Mucosa of descending colon (tissue), 3 donors: Measurements from ENCODE around the gene NPAS3. TPM values are rescaled to one million over a fixed set of nuclear protein-coding genes. Genes with fewer than 3 reads are reported as not detected.

Experiments used
- ATAC-seq: fragments of 200-7000 bp; cut with Tn5 transposase; one replicate; pipeline ENCODE4 v1.9.1; 2020; ENCODE audit warnings: mild to moderate bottlenecking, moderate library complexity
- DNase-seq, 3 donors: peaks; one replicate each; pipeline ENCODE4 v3.0.0-alpha.2; 2020
- H3K36me3 ChIP-seq: fragments of 200-600 bp; one replicate; pipeline ENCODE4 v1.8.0; 2021; ENCODE audit warnings: low read depth, mild to moderate bottlenecking
- H3K4me1 ChIP-seq: fragments of 200-600 bp; one replicate; pipeline ENCODE4 v1.8.0; 2021; ENCODE audit warnings: low read depth, mild to moderate bottlenecking
- H3K4me3 ChIP-seq: fragments of 200-600 bp; one replicate; pipeline ENCODE4 v1.8.0; 2021; ENCODE audit warnings: mild to moderate bottlenecking
- H3K9me3 ChIP-seq: fragments of 200-600 bp; one replicate; pipeline ENCODE4 v1.8.0; 2021; ENCODE audit warnings: mild to moderate bottlenecking
- intact Hi-C, 2 donors: fragments of 100-400 bp; cut with DNase I in 1 of 2; cut with micrococcal nuclease in 1 of 2; formaldehyde crosslinking; loops; one replicate each; pipeline versions ENCODE4 v1.11.0 to v1.11.1; 2022; cut with DNase I, micrococcal nuclease
- total RNA-seq, 3 donors: library from RNA; stranded (reverse); fragmentation: NEBNext Ultra II Directional in 2 of 3; extraction: Animal tissue kit (Norgen Biotek cat#: 25700) in 2 of 3; gene quantifications; one replicate each; pipeline versions ENCODE4 v1.2.1 to v1.2.4, GENCODE V29; 2021 to 2023
- TF ChIP-seq, protein P1 (sequence below): fragments of 200-600 bp; IDR thresholded peaks from one replicate; pipeline ENCODE4 v1.8.0; 2022; ENCODE audit warnings: antibody characterized with exemption, mild to moderate bottlenecking
- donor health status: DM: no; HTN: no; CAD: no; lungs with moderate emphysema.
- donor health status: DM: no; HTN: no; CAD: no.
- donor health status: DM: no; HTN: yes; CAD: no.

Gene NPAS3
- total RNA-seq, 3 donors from 2014 or later, result 0.65 to 9.7 (median 2.0) TPM

DNA sequence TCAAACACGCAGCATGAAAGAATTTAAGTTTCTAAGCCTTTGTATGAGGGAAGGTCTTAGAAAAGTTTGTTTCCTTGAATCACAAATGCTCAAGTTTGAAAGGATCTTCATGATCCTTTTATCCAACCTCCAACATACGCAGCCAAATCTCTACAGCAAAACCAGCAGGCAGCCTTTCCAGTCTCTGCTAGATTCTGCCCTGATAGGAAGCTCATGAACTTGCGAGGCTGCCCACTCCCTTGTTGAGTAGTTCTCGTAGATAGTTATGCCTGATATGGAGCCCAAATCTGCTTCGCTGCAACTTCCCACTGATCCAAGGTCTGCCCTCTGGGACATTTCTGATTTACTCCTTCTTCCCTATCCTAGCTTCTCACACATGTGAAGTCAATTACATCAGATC lies 739.3 kb downstream of the NPAS3 start:
- intact Hi-C loops, result no loop called here
- TF ChIP-seq, protein P1, sequence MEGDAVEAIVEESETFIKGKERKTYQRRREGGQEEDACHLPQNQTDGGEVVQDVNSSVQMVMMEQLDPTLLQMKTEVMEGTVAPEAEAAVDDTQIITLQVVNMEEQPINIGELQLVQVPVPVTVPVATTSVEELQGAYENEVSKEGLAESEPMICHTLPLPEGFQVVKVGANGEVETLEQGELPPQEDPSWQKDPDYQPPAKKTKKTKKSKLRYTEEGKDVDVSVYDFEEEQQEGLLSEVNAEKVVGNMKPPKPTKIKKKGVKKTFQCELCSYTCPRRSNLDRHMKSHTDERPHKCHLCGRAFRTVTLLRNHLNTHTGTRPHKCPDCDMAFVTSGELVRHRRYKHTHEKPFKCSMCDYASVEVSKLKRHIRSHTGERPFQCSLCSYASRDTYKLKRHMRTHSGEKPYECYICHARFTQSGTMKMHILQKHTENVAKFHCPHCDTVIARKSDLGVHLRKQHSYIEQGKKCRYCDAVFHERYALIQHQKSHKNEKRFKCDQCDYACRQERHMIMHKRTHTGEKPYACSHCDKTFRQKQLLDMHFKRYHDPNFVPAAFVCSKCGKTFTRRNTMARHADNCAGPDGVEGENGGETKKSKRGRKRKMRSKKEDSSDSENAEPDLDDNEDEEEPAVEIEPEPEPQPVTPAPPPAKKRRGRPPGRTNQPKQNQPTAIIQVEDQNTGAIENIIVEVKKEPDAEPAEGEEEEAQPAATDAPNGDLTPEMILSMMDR, result no peak
- ATAC-seq (no peak), DNase-seq (no peak)
- Histone ChIP-seq H3K9me3 (no peaks in the 10 kb centered on the region), H3K36me3 (no peaks in the 10 kb centered on the region), H3K4me1 (no peaks in the 10 kb centered on the region), H3K4me3 (no peak overlapping the region)

DNA sequence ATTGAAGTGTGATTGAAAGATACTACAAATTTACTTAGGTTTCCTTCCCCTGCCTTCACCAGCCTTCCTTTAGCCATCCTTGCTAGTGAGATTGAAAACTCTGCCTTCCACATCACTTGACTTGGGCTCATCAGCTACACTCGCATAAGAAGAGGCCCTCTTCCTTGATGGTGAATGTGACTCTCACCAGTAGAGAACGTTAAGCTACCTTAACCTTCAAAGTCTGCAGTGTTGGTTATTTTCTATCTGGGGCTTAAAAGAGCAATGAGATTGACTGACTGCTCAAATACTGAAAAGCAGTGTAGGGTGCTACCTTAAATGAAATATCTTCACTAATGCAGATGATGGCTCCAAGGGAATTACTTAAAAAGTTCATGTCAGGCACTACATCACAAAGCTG lies 740.3 kb downstream of the NPAS3 start:
- TF ChIP-seq, protein P1, result no peak
- Histone ChIP-seq H3K36me3 (no peaks in the 10 kb centered on the region), H3K4me1 (no peaks in the 10 kb centered on the region), H3K9me3 (no peaks in the 10 kb centered on the region), H3K4me3 (no peak overlapping the region)
- no peak for DNase-seq
- no peak for ATAC-seq
- intact Hi-C loops, result no loop called here

DNA sequence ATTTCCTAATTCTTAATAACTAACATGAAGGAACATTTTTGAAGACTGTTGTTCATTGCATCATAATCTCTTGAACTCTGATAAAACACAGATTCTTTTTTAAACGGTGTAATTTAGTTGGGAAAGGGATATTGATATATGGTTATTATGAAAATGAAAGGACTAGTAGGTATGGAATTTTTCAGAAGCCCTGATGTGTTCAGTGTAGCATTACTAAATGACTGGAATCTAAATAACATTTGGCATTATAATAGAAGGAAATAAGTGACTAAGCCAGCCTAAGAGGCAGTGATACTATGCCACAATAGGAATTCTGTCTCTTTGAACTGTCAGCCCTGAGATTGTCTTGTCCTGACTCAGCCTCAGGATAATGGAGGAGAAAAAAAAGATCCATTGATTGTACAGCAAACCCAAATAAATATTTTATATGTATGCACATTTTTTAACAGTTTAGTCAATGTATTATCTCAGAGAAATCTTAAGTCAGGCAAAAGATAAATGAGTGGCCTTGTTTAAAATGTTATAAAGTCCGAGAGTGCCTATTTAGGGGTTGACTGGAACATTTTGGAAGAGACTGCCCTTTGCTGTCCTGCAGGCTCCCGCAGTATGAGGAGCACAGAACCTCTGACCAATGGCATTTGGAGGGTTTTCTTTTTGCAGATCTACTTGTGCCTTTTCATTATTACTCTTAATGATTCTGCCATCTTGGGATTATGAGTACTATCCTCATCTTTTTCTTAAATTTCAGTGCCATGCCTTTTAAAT lies 741.0 kb downstream of the NPAS3 start:
- DNase-seq, result no peak
- no peaks in the 10 kb centered on the region for H3K9me3 ChIP-seq
- no peaks in the 10 kb centered on the region for H3K36me3 ChIP-seq
- ATAC-seq, result no peak
- no peak overlapping the region for H3K4me3 ChIP-seq
- no peaks in the 10 kb centered on the region for H3K4me1 ChIP-seq
- intact Hi-C loops, result no loop called here
- TF ChIP-seq, protein P1, result no peak

DNA sequence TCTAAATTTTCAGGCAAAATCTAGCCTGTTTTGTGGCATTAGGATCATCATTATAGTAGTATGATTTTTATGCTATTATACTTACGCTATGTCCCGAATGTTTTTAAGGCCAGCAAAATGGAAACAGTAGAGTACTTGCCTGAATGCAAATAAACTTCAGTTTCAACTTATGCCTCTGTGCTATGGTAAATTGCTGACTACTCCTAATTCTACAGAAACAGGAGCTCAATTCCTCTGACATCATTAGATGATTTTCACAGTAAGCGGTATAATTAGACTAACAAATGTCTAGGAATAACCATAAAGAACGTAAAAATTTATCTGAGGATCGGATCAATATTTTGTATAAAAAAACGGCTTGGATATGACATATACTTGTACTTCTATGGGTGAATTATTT lies 742.2 kb downstream of the NPAS3 start:
- intact Hi-C loops, result no loop called here
- no peak for DNase-seq
- no peaks in the 10 kb centered on the region for H3K9me3 ChIP-seq
- no peak overlapping the region for H3K4me3 ChIP-seq
- no peaks in the 10 kb centered on the region for H3K4me1 ChIP-seq
- no peak for ATAC-seq
- no peaks in the 10 kb centered on the region for H3K36me3 ChIP-seq
- TF ChIP-seq, protein P1, result no peak

DNA sequence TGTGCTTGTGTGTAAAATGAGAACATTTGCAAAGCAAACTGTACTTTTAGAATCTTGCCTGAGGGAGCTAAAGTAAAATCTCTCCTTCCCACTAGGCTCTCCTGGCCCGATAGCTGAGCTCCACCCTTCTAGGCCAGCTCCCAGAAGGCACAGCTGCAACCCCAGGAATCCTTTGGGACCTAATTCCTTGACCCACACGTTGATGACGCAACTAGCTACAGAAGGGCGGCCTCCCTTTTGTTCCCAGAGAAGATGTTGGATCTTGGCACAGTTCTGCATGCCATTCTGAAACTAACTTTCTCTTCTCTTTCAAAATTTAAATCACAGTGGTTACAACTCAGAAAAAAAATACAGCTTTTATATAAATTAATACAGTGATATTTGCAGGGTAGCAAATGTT lies 744.1 kb downstream of the NPAS3 start:
- Histone ChIP-seq H3K9me3 (no peaks in the 10 kb centered on the region), H3K4me3 (no peak overlapping the region), H3K4me1 (no peaks in the 10 kb centered on the region), H3K36me3 (no peaks in the 10 kb centered on the region)
- intact Hi-C loops, result no loop called here
- TF ChIP-seq, protein P1, result no peak
- ATAC-seq (no peak), DNase-seq (no peak)

DNA sequence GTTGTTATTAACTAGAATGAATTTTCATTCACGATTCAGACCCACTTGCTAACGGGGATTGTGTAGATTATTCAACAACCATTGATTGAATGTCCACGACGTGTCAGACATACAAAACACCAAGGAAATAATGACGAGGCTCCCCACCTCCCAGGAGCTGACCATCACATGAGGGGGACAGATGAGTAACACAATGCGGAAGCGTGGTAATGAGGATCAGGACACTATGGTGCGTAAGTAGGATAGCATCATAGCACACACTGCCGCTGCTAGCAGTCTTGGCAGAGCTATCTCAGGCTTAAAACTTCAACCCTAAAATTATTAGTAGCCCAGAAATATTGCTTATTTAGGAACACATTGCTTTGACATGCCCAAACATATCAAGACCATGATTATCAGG lies 746.3 kb downstream of the NPAS3 start:
- H3K4me1 ChIP-seq, result no peaks in the 10 kb centered on the region
- ATAC-seq, result no peak
- no peaks in the 10 kb centered on the region for H3K36me3 ChIP-seq
- TF ChIP-seq, protein P1, result no peak
- intact Hi-C loops, result no loop called here
- DNase-seq, result no peak
- H3K9me3 ChIP-seq, result no peaks in the 10 kb centered on the region
- no peak overlapping the region for H3K4me3 ChIP-seq
